Measurements from ENCODE around the gene STOML1. TPM values are rescaled to one million over a fixed set of nuclear protein-coding genes. Genes with fewer than 3 reads are reported as not detected.

Gene STOML1
- polyA plus RNA-seq, 1 donor from 2014 or later, result 49.5 TPM

DNA sequence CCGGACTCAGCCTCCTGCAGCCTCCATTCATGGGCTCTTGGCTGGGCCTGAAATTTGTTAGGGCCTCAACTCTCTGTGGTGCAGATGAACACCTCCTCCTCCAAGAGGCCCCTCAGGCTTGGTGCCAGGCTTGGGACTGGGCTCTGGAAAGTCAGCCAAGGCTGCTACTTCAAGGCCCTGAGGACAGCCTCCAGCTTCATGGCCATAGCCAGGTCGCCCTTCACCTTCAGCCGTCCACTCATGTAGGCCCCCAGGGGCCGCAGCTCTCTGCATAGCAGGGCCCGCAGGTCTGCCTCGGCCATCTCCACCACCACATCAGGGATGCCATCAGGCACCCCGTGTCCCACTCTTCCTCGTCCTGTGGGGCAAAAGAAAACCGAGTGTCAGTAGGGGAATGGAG, 8.3 kb downstream of the STOML1 start:
- TF ChIP-seq MXI1 (conservative IDR thresholded peaks at IDR 0.05; ENCODE audit: poor library complexity, severe bottlenecking) (no peak), SMC3 (conservative IDR thresholded peaks at IDR 0.05; ENCODE audit: poor library complexity) (no peak), EZH2 (IDR thresholded peaks at IDR 0.05; ENCODE audit: borderline replicate concordance, insufficient read depth, low read length, poor library complexity, severe bottlenecking) (no peak), POLR2AphosphoS5 (IDR thresholded peaks at IDR 0.05) (no peak), EP300 (conservative IDR thresholded peaks at IDR 0.05; ENCODE audit: poor library complexity, severe bottlenecking) (no peak), TAF1 (IDR thresholded peaks at IDR 0.05; ENCODE audit: low read depth) (no peak), RAD21 (conservative IDR thresholded peaks at IDR 0.05) (no peak)
- TF ChIP-seq, protein P1, sequence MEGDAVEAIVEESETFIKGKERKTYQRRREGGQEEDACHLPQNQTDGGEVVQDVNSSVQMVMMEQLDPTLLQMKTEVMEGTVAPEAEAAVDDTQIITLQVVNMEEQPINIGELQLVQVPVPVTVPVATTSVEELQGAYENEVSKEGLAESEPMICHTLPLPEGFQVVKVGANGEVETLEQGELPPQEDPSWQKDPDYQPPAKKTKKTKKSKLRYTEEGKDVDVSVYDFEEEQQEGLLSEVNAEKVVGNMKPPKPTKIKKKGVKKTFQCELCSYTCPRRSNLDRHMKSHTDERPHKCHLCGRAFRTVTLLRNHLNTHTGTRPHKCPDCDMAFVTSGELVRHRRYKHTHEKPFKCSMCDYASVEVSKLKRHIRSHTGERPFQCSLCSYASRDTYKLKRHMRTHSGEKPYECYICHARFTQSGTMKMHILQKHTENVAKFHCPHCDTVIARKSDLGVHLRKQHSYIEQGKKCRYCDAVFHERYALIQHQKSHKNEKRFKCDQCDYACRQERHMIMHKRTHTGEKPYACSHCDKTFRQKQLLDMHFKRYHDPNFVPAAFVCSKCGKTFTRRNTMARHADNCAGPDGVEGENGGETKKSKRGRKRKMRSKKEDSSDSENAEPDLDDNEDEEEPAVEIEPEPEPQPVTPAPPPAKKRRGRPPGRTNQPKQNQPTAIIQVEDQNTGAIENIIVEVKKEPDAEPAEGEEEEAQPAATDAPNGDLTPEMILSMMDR (IDR thresholded peaks at IDR 0.05; ENCODE audit: poor library complexity, severe bottlenecking), result no peak
- TF ChIP-seq, protein P2, sequence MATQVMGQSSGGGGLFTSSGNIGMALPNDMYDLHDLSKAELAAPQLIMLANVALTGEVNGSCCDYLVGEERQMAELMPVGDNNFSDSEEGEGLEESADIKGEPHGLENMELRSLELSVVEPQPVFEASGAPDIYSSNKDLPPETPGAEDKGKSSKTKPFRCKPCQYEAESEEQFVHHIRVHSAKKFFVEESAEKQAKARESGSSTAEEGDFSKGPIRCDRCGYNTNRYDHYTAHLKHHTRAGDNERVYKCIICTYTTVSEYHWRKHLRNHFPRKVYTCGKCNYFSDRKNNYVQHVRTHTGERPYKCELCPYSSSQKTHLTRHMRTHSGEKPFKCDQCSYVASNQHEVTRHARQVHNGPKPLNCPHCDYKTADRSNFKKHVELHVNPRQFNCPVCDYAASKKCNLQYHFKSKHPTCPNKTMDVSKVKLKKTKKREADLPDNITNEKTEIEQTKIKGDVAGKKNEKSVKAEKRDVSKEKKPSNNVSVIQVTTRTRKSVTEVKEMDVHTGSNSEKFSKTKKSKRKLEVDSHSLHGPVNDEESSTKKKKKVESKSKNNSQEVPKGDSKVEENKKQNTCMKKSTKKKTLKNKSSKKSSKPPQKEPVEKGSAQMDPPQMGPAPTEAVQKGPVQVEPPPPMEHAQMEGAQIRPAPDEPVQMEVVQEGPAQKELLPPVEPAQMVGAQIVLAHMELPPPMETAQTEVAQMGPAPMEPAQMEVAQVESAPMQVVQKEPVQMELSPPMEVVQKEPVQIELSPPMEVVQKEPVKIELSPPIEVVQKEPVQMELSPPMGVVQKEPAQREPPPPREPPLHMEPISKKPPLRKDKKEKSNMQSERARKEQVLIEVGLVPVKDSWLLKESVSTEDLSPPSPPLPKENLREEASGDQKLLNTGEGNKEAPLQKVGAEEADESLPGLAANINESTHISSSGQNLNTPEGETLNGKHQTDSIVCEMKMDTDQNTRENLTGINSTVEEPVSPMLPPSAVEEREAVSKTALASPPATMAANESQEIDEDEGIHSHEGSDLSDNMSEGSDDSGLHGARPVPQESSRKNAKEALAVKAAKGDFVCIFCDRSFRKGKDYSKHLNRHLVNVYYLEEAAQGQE (IDR thresholded peaks at IDR 0.05; ENCODE audit: borderline replicate concordance), result no peak
- Histone ChIP-seq H3K4me3 (ENCODE audit: low read length) (no peak overlapping the region), H3K9ac (ENCODE audit: low read length) (no peak overlapping the region), H3K9me3 (ENCODE audit: low read length) (no peaks in the 10 kb centered on the region), H3K27ac (ENCODE audit: low read length) (no peak overlapping the region), H3K9me2 (ENCODE audit: insufficient read depth, low read length) (no peaks in the 10 kb centered on the region), H3K27me3 (ENCODE audit: insufficient read depth, low read depth, low read length) (no peaks in the 10 kb centered on the region), H4K20me1 (ENCODE audit: insufficient read depth) (no peaks in the 10 kb centered on the region), H2AFZ (ENCODE audit: low read depth, low read length) (no peak overlapping the region), H3F3A (ENCODE audit: insufficient read depth, low read length, poor library complexity, severe bottlenecking) (no peaks in the 10 kb centered on the region), H3K4me2 (ENCODE audit: low read length) (no peak overlapping the region), H3K36me3 (ENCODE audit: insufficient read depth, low read length) (no peaks in the 10 kb centered on the region), H3K79me2 (replicated peaks; ENCODE audit: insufficient read depth, low read length) (no peaks in the 10 kb centered on the region)

DNA sequence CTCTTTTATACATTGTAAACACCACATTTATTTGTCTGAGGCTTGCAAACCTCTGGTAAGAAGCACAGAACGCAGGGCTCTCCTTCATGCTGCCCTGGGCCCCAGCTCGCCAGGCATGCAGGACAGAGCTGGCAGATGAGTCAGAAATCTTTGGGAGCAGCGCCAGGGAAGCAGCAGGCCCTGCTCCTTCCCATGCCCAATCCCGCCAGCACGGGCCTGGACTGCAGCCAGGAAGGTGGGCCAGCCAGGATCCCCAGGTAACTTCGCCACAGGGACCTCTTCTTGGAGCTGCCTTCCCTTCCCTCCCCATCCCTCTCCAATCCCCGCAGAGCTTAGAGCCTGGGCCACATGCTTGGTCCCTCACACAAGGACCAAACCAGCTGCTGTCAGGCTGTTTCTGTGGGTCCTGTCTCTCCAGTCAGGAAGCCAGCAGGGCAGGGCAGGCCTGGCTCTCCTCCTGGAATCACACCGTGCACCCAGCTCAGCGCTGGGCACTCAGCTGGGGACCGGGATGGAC, 8.8 kb downstream of the STOML1 start:
- no peaks in the 10 kb centered on the region for H3K9me3 ChIP-seq (ENCODE audit: low read length)
- H3K9me2 ChIP-seq (ENCODE audit: insufficient read depth, low read length), result no peaks in the 10 kb centered on the region
- no peaks in the 10 kb centered on the region for H3K36me3 ChIP-seq (ENCODE audit: insufficient read depth, low read length)
- H3F3A ChIP-seq (ENCODE audit: insufficient read depth, low read length, poor library complexity, severe bottlenecking), result no peaks in the 10 kb centered on the region
- no peak overlapping the region for H3K9ac ChIP-seq (ENCODE audit: low read length)
- H2AFZ ChIP-seq (ENCODE audit: low read depth, low read length), result no peak overlapping the region
- no peak for TF ChIP-seq POLR2AphosphoS5 (IDR thresholded peaks at IDR 0.05)
- H3K4me2 ChIP-seq (ENCODE audit: low read length), result no peak overlapping the region
- no peaks in the 10 kb centered on the region for H4K20me1 ChIP-seq (ENCODE audit: insufficient read depth)
- no peak overlapping the region for H3K27ac ChIP-seq (ENCODE audit: low read length)
- H3K27me3 ChIP-seq (ENCODE audit: insufficient read depth, low read depth, low read length), result no peaks in the 10 kb centered on the region
- no peaks in the 10 kb centered on the region for H3K79me2 ChIP-seq (replicated peaks; ENCODE audit: insufficient read depth, low read length)
- H3K4me3 ChIP-seq (ENCODE audit: low read length), result no peak overlapping the region

All from neural cell (in vitro differentiated cells).